SH-SY5Y (cell line): ENCODE data around the gene OR8A1.

ENCODE experiments used
- GATA2 ChIP-seq: IDR thresholded peaks from 2 replicates; pipeline ENCODE4 v1.6.1; 2011; ENCODE audit warnings: mild to moderate bottlenecking, low read depth, low read length
- GATA3 ChIP-seq: IDR thresholded peaks from 2 replicates; pipeline ENCODE4 v1.6.1; 2011; ENCODE audit warnings: low read depth, mild to moderate bottlenecking, low read length, moderate library complexity

OR8A1 gene

DNA sequence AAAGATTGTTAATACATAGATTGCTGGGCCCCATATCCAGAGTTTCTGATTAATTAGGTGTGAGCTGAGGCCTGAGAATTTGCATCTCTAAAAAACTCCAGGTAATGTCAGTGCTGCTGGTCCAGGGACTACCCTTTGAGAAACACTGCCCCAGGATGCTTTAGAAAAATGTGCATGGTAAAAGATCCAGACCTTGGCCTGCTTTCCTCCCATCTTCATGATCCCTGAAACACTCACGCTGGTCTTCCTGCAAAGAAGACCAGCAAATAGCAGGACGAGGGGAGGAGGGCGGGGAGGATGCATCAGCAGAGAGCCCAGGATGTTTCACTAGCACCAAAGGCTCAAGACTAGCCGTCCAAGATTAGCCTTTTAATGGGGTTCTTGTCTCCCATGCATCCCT lies at the start of gene OR8A1:
TSS of gene OR8A1 (plus strand) at position 301 of the 400 bp plus-strand sequence. CDS start 123 bp downstream, outside the sequence.
- TF ChIP-seq GATA3 (no peak), GATA2 (no peak)

DNA sequence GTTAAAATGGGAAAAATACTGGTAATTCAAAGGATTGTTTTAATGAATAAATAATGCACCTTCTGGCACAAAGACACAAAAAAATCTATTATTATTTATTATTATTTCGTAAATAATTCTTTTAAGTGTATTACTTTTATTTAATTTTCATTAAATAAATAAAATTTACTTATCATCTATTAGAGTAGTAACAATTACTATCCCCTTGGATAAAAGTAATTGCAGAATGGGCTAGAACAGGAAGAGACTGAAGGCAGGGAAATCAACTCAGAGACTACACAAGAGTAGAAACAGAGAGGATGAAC lies 49.3 kb upstream of the OR8A1 start:
- TF ChIP-seq GATA2 (no peak), GATA3 (no peak)

DNA sequence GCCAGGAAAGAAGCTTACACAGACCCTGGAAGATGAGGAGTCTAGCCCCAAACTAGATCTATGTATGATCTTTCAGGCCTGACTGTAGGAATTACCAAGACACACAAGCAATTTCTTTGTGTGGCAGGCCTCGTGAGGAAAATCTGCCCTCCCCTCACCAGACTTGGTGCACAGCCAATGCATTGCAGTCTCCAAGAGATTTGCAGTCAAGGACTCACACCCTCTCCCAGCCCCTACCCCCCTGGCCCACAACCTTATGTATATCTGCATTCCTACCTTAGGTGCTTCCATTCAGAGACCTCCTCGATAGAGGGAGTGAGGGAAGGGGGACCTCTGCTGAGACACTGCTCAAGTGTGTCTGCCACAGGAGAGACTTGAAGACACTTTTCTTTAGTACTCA lies 36.2 kb upstream of the OR8A1 start:
- TF ChIP-seq GATA3, result no peak
- no peak for TF ChIP-seq GATA2

DNA sequence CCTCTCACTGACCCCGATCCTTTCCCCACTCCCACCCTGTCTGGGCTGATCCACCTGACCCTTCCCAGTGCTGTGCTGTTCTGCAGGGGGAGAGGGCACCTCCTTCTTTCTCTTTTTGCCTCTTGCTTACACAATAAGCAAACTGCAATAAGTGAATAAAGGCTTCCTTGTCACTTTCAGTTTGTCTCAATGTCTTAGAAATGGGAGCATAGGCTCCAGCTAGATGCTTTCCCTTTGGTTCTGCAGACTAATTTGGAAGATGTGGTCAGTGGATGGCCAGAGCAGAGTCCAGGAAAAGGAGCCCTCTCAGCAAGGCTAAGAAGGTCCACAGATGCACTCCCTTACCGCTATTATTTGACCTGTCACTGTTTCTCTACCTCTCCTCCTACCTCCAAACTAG lies 35.7 kb upstream of the OR8A1 start:
- no peak for TF ChIP-seq GATA3
- no peak for TF ChIP-seq GATA2

DNA sequence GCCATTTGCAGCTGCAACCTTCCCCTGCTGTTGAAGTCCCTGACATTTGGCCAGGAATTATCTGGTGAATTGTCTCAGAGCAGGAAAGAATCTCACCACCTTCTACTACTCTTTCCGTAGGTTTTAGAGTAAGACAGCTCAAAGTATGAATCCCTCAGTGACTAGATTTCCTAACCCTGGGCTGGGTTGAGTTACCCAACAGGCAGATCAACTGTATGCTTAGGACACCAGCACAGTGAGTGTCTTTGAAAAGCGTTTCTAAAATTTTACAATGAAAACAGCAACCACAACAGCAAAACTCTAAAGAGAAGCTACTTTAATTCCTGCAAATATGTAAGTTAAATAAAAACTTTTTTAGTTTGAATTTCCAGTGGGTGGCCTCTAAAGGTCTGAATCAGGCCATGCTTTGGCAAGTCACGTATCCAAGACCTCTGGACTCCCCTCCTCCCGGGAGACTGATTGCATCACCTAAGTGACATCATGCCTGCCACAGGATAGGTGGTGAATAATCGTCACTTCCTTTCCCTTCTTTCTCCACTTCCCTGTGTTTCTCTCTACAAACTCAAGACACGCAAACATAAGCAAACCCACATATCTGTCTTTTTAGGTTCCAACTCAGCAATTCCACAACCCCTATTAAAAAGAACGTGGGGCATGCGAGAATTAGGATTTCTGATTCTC lies 34.1 kb upstream of the OR8A1 start:
- TF ChIP-seq GATA2, result no peak
- no peak for TF ChIP-seq GATA3

DNA sequence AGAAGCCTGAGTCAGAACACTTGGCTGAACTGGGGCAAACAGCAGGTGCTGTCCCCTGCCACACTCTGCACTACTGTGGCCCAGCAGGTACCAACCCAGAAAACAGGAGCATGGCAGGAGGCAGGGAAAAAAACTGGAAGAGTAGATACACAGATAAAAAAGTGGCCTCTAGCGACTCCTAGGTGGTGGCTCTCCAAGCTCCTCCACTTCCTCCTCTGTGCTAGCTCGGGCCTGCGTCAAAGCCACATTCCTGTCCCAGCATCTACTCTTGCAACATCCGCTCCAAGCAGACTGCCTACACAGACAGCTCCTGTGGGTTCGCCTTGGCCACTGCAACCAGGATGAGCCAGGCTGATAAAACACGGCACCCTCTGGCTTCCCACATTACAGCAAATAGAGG lies 33.3 kb upstream of the OR8A1 start:
- no peak for TF ChIP-seq GATA3
- no peak for TF ChIP-seq GATA2

DNA sequence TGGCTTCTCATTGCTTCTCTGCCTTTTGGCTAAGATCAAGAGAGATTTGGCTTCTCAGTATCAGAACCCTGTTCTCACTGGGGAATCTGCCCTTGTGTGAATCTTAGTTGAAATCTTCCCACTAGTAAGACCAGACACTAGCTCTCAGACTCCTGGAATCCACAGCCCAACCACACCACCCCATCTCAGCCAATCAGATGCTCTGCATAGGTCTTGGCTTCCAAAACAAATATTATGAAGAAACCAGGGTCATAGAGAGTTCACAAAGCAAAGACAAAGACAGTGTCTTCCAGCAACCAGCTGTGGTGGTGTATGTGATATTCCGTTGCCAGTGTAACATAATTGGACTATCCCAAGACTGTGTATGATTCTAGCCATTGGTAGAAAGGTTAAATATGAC lies 31.8 kb upstream of the OR8A1 start:
- TF ChIP-seq GATA2 (no peak), GATA3 (no peak)

DNA sequence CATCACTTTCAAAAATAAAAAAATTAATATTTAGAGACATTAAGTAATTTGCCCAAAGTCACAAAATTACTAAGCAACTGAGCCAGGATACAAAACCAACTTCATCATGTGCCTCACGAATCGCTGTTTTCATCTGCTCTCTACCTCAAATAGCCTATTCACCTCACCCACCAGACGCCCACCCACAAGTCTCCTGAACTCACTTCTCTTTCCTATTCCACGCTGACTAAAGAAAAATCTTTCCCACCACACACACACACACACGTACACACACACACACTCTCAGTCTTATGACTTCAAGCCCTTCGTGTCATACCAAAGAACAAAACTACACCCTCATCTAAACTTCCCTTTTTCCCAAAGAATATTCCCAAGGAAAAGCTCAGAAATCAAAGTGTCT lies 28.6 kb upstream of the OR8A1 start:
- TF ChIP-seq GATA2, result no peak
- no peak for TF ChIP-seq GATA3

DNA sequence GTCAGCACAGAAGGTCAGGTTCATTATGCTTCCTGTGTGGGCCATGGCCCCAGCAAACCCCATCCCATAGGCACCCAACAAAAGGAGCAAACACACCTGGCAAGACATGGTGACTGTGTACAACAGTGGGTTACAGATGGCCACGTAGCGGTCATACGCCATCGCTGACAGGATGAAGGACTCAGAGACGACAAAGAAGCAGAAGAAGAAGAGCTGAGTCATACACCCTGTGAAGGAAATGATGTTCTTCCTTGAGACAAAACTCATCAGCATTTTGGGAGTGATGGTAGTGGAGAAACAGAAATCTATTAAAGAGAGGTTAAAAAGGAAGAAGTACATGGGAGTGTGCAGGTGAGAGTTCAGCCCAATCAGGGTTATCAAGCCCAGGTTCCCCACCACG lies 26.7 kb upstream of the OR8A1 start:
- no peak for TF ChIP-seq GATA3
- no peak for TF ChIP-seq GATA2

DNA sequence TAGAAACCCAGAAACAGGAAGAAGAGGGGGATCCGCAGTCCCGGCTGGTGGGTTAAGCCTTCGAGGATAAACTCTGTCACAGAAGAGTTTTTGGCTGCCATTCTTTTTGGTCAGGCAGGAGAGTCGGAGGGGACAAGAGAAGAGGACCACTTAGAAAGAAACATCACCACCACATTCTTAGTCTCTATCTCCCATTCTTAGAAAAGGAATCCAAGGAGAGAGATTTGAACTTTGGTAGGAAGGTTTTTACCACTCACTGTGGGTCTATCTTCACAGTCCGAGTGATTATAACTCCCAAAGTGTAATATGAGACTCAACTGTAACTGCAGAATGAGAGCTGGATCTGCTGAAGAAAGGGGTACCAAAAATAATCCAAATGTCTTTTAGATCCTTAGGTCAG lies 26.2 kb upstream of the OR8A1 start, which contains the start of gene OR8B12:
TSS of gene OR8B12 (minus strand) at position 101 of the 400 bp plus-strand sequence. CDS start at position 101, 0 bp downstream.
- no peak for TF ChIP-seq GATA2

DNA sequence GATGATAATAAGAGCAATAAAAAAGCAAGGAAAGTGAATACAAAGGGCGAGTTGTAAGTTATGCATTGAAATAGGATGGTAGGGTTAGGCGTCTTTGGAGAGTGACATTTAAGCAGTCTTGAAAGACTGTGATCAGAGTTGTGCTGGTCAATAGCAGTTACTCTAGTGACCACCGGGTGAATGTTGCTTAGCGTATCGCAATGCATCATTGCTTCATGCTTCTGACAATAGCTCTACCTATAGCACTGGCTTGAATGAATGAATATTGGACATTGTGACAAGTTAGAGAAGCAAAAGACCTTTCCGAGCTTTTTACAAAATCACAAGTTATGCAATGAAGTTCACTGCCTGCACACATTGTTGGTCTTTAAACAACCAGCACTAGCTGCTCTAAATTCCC lies 18.6 kb upstream of the OR8A1 start:
- no peak for TF ChIP-seq GATA3
- TF ChIP-seq GATA2, result no peak

DNA sequence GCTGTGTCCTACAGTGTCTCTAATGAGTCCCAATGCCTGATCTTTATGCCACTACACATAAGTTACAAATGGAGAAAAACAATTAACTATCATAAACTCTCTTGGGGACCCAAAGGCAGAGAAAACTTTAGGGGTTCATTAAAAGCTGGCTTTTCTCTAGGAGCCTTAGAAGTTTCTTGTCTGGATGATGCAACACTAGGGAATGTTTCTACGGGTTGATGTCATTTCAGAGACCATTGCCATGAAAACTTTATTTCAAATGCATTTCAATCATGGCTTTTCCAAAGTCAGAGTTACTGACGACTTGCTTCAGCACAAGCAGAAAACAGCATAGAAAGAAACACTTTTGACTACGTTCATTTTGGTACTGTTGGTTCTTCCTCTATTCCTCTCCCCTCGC lies 17.8 kb upstream of the OR8A1 start:
- no peak for TF ChIP-seq GATA3
- no peak for TF ChIP-seq GATA2

DNA sequence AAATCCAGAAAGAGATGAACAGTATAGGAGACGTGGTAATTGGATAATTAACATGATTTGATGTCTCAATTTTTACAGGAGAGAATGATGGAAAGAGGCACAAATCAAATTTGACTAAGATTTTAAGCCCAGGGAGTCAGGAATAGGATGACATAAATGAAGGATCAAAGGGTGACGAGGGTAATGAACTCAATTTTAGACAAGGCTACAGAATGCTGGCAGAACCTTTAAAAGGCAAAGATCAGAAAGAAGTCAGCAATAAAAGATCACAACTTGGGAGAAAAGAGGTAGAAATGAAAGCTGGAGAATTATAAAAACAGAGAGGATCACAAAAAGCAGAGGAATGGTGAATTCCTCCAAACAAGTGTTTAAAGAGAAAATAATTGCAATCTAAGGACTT lies 13.0 kb upstream of the OR8A1 start:
- TF ChIP-seq GATA3, result no peak
- TF ChIP-seq GATA2, result no peak

DNA sequence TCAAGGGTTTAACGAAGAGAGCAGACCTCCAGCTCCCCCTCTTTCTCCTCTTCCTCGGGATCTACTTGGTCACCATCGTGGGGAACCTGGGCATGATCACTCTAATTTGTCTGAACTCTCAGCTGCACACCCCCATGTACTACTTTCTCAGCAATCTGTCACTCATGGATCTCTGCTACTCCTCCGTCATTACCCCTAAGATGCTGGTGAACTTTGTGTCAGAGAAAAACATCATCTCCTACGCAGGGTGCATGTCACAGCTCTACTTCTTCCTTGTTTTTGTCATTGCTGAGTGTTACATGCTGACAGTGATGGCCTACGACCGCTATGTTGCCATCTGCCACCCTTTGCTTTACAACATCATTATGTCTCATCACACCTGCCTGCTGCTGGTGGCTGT lies 363 bp downstream of the OR8A1 start:
- TF ChIP-seq GATA2 (no peak), GATA3 (no peak)

DNA sequence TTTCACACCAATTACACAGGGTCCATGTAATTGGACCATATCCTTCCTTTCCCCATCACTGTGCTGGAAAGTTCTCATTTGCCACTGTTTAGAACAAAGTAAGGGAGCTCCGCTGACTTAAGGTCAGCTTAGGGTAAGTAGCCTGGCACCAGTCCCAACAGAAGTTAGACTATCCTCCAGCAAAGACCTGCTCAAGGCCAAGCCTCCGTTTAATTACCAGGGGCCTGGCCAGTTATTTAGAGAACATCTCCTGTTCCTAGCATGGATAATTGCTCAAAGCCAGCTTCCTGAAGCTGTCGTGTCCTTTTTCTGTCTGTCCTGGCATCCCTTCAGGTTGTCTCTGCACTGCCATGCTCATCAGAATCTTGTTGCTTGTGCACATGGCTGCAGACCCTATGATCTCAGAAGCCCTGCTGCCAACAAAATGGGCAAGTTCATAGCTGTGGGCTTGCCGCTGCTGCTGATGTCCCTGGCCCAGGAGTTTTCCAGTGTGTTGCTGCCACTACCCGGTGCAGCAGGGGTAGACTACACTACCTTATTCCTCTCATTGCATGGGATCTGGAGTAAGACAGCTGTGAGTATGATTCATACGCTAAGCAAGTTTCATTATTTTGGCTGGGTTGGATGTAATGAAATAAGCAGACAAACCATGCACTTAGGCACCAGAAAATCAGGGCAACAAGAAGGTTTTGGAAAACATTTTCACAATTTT lies 8.1 kb downstream of the OR8A1 start:
- TF ChIP-seq GATA3 (no peak), GATA2 (no peak)

DNA sequence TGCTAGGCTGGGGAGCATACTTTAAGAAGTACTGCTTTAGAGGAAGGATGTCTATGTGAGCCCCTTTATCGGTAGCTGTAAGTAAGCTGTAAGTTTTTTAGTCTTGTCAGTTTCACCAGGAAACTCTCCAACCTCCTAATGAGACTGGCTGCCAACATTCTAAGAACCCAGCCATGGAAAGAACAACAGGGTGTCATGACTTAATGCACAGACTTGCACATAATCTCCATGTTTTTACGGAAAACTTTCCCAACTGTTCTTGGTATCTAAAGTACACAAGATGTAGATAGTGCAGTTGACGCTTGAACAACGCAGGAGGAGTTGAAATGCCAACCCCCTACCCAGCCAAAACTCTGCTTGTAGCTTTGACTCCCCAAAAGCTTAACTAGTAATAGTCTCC lies 9.0 kb downstream of the OR8A1 start:
- no peak for TF ChIP-seq GATA3
- TF ChIP-seq GATA2, result no peak

DNA sequence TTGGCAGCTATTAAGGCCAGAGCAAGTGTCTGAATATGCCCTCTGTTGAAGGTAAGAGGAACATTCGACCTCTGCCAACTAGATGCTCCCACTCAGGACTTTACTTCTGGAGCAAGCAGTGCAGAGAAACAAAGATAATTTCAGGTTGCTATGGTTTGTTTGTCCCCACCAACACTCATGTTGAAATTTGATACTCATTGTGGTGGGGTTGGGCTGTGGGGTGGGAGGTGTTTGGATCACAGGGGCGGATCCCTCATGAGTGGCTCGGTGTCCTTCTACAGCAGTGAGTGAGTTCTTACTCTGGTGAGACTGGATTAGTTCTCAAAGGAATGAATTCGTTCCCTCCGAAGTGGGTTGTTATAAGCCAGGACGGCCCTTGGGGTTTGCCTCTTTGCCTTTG lies 12.0 kb downstream of the OR8A1 start:
- TF ChIP-seq GATA2 (no peak), GATA3 (no peak)

DNA sequence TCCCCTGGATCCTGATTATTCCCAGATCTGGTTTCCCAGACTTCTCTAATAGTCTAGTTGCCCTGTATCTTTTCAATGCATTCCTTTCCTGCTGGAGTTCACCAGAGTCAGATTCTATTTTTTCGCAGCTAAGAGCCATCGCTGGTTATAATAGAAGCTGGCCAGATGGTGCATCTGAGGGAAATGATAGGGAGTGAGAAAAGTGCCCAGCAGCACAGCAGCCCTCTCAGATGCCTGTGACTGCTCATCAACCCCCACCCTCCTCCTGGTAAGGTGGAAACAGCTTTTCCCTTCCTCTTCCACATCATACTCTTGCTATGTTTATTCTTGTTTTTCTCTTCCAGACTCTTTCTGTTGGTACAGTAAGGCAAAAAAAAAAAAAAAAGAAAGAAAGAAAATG lies 12.8 kb downstream of the OR8A1 start:
- TF ChIP-seq GATA2 (no peak), GATA3 (no peak)
